Measurements from ENCODE around the gene GBA2. TPM values are rescaled to one million over a fixed set of nuclear protein-coding genes. Genes with fewer than 3 reads are reported as not detected.

Gene GBA2
- total RNA-seq, 1 donor from 2014 or later = 44.8 TPM

DNA sequence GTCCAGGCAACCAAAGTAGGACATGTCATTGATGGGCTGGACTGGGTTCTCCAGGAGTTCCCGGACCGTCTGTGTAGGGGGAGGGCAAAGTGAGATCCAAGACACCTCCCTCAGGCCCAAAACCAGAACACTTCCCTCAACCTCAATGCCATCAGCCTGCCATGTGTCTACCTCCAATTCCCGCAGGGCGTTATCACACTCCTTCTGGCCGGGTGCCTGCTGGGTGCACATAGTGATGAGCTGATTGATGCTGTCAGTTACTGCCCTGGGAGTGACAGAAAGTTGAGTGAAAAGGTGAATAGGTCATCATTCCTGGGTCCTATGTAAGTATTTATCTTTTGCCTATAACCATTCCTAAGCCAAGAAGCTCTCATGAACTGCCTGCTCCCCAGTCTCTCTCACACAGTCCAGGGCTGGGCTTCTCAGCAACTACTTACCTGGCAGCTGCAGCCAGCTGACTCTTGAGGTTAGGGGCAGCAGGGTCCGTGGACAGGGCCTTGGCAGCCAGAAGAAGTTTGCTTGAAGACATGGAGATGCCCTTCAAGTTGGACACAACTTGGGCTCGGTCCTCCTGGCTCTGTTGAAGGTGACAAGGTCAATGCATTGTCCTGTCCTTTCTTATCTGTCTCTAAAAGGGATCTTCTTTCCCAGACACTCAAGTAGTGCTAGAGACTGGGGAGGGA, 38.1 kb downstream of the GBA2 start:
- peaks cover 2% of the 10 kb centered on the region for H3K27me3 Mint-ChIP-seq (ENCODE audit: insufficient read depth, low read depth)
- no peak for DNase-seq (ENCODE audit: low spot score)
- no peaks in the 10 kb centered on the region for H3F3A ChIP-seq (ENCODE audit: low read depth)
- H2AFZ ChIP-seq (replicated peaks) = no peak overlapping the region
- H3K4me3 Mint-ChIP-seq = no peak overlapping the region
- no peaks in the 10 kb centered on the region for H3K79me2 ChIP-seq (ENCODE audit: low read depth)
- no peaks in the 10 kb centered on the region for H3K4me1 Mint-ChIP-seq
- no peaks in the 10 kb centered on the region for H3K9me3 Mint-ChIP-seq
- no peak overlapping the region for H3K27ac ChIP-seq
- no peak for TF ChIP-seq EZH2 (IDR thresholded peaks at IDR 0.05)
- TF ChIP-seq, protein P1, sequence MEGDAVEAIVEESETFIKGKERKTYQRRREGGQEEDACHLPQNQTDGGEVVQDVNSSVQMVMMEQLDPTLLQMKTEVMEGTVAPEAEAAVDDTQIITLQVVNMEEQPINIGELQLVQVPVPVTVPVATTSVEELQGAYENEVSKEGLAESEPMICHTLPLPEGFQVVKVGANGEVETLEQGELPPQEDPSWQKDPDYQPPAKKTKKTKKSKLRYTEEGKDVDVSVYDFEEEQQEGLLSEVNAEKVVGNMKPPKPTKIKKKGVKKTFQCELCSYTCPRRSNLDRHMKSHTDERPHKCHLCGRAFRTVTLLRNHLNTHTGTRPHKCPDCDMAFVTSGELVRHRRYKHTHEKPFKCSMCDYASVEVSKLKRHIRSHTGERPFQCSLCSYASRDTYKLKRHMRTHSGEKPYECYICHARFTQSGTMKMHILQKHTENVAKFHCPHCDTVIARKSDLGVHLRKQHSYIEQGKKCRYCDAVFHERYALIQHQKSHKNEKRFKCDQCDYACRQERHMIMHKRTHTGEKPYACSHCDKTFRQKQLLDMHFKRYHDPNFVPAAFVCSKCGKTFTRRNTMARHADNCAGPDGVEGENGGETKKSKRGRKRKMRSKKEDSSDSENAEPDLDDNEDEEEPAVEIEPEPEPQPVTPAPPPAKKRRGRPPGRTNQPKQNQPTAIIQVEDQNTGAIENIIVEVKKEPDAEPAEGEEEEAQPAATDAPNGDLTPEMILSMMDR (IDR thresholded peaks at IDR 0.05) = no peak
- no peak for TF ChIP-seq EZH2phosphoT487 (IDR thresholded peaks at IDR 0.05)
- no peaks in the 10 kb centered on the region for H3K9me3 ChIP-seq (ENCODE audit: low read depth)
- H3K4me1 ChIP-seq = no peaks in the 10 kb centered on the region
- peaks cover 56% of the 10 kb centered on the region for H3K36me3 Mint-ChIP-seq
- no peak overlapping the region for H3K27ac Mint-ChIP-seq
- no peaks in the 10 kb centered on the region for H3K27me3 ChIP-seq
- H3K4me2 ChIP-seq = no peak overlapping the region
- no peaks in the 10 kb centered on the region for H4K20me1 ChIP-seq (ENCODE audit: low read depth)
- no peak overlapping the region for H3K4me3 ChIP-seq
- H3K9ac ChIP-seq = no peak overlapping the region
- no peaks in the 10 kb centered on the region for H3K36me3 ChIP-seq

DNA sequence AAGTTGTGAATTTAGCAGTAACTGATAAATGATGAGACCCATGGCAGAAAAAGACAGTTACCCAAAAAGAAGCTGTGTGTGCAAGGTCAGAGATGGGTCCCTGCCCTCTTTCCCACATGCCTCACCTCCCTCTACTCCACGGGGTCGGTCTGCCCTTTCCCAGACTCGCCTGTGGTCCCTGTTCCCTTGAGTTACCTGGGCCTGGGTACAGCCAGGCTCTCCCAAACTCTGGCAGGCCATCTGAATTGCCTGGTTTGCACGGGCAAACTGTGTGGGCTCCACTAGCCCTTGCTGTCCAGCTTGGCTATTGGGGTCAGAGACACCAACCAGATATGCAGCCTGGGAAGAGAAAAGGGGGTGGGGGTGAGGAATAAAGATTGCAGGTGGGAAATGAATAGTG, 40.9 kb downstream of the GBA2 start:
- Mint-ChIP-seq H3K9me3 (no peaks in the 10 kb centered on the region), H3K4me3 (no peak overlapping the region), H3K4me1 (no peaks in the 10 kb centered on the region), H3K27ac (no peak overlapping the region), H3K36me3 (peaks cover 48% of the 10 kb centered on the region), H3K27me3 (ENCODE audit: insufficient read depth, low read depth) (peaks cover 4% of the 10 kb centered on the region)
- Histone ChIP-seq H3K4me1 (no peaks in the 10 kb centered on the region), H3K9ac (no peak overlapping the region), H2AFZ (replicated peaks) (no peak overlapping the region), H3K9me3 (ENCODE audit: low read depth) (no peaks in the 10 kb centered on the region), H3K4me3 (no peak overlapping the region), H3K27me3 (no peaks in the 10 kb centered on the region), H3K27ac (no peak overlapping the region), H3F3A (ENCODE audit: low read depth) (no peaks in the 10 kb centered on the region), H3K79me2 (ENCODE audit: low read depth) (no peaks in the 10 kb centered on the region), H3K36me3 (no peaks in the 10 kb centered on the region), H3K4me2 (no peak overlapping the region), H4K20me1 (ENCODE audit: low read depth) (no peaks in the 10 kb centered on the region)
- no peak for DNase-seq (ENCODE audit: low spot score)
- TF ChIP-seq EZH2 (IDR thresholded peaks at IDR 0.05) (no peak), EZH2phosphoT487 (IDR thresholded peaks at IDR 0.05) (no peak)
- TF ChIP-seq, protein P1 (IDR thresholded peaks at IDR 0.05) = no peak

DNA sequence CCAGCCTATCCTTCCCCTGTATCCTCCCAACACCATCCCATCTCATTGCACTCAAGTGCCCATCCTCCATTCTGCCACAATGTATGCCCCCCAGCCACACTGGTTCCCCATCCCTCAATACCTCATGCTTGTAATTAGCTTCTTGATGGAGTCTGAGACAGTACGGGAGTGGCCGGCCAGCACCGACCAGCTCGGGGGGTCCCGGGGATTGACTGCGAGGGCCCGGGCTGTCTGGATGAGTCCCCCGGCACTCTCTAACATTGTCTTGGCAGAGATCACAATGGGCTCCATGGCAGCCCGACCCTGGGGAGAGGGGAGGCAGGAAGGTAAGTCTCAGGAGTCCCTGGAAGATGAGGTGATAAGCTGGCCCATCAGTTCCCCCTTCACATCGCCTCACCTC, 42.1 kb downstream of the GBA2 start:
- no peak overlapping the region for H2AFZ ChIP-seq (replicated peaks)
- H3K27me3 ChIP-seq = no peaks in the 10 kb centered on the region
- H4K20me1 ChIP-seq (ENCODE audit: low read depth) = no peaks in the 10 kb centered on the region
- no peak overlapping the region for H3K27ac ChIP-seq
- no peaks in the 10 kb centered on the region for H3K9me3 ChIP-seq (ENCODE audit: low read depth)
- H3K79me2 ChIP-seq (ENCODE audit: low read depth) = no peaks in the 10 kb centered on the region
- Mint-ChIP-seq H3K9me3 (no peaks in the 10 kb centered on the region), H3K4me1 (no peaks in the 10 kb centered on the region), H3K4me3 (no peak overlapping the region), H3K36me3 (peaks cover 45% of the 10 kb centered on the region), H3K27ac (no peak overlapping the region), H3K27me3 (ENCODE audit: insufficient read depth, low read depth) (peaks cover 4% of the 10 kb centered on the region)
- no peak for DNase-seq (ENCODE audit: low spot score)
- no peak overlapping the region for H3K4me2 ChIP-seq
- no peak for TF ChIP-seq EZH2phosphoT487 (IDR thresholded peaks at IDR 0.05)
- TF ChIP-seq, protein P1 (IDR thresholded peaks at IDR 0.05) = no peak
- TF ChIP-seq EZH2 (IDR thresholded peaks at IDR 0.05) = no peak
- H3K4me1 ChIP-seq = no peaks in the 10 kb centered on the region
- H3K4me3 ChIP-seq = no peak overlapping the region
- no peaks in the 10 kb centered on the region for H3F3A ChIP-seq (ENCODE audit: low read depth)
- no peaks in the 10 kb centered on the region for H3K36me3 ChIP-seq
- H3K9ac ChIP-seq = no peak overlapping the region
